ENCODE measurements around the gene ACTL10. TPM values are rescaled to one million over a fixed set of nuclear protein-coding genes. Genes with fewer than 3 reads are reported as not detected.

ACTL10 gene
- total RNA-seq, 1 donor from 2014 or later: 3.6 TPM

- no peaks in the 10 kb centered on the region for H3K27me3 ChIP-seq (ENCODE audit: control insufficient read depth, insufficient read depth, low read length)
- TF ChIP-seq CTCF (IDR thresholded peaks at IDR 0.05; ENCODE audit: insufficient read depth, low read length, poor library complexity, severe bottlenecking): no peak
- H3K4me3 ChIP-seq (ENCODE audit: low read depth, low read length): no peak overlapping the region
- H3K36me3 ChIP-seq (ENCODE audit: control insufficient read depth, insufficient read depth, low read length): no peaks in the 10 kb centered on the region
- no peak for DNase-seq (ENCODE audit: low read depth)
Observed at GRCh38 chr20:33709398-33709797, 42.7 kb downstream of the ACTL10 start.

- TF ChIP-seq CTCF (IDR thresholded peaks at IDR 0.05; ENCODE audit: insufficient read depth, low read length, poor library complexity, severe bottlenecking): no peak
- Histone ChIP-seq H3K4me3 (ENCODE audit: low read depth, low read length) (no peak overlapping the region), H3K27me3 (ENCODE audit: control insufficient read depth, insufficient read depth, low read length) (no peaks in the 10 kb centered on the region), H3K36me3 (ENCODE audit: control insufficient read depth, insufficient read depth, low read length) (no peaks in the 10 kb centered on the region)
- DNase-seq (ENCODE audit: low read depth): no peak
Observed at GRCh38 chr20:33709905-33710541, 43.3 kb downstream of the ACTL10 start.

GRCh38 chr20:33710681-33711445 lies 44.1 kb downstream of the ACTL10 start:
- Histone ChIP-seq H3K27me3 (ENCODE audit: control insufficient read depth, insufficient read depth, low read length) (no peaks in the 10 kb centered on the region), H3K4me3 (ENCODE audit: low read depth, low read length) (no peak overlapping the region), H3K36me3 (ENCODE audit: control insufficient read depth, insufficient read depth, low read length) (no peaks in the 10 kb centered on the region)
- TF ChIP-seq CTCF (IDR thresholded peaks at IDR 0.05; ENCODE audit: insufficient read depth, low read length, poor library complexity, severe bottlenecking): no peak
- no peak for DNase-seq (ENCODE audit: low read depth)

GRCh38 chr20:33711446-33711738 lies 44.6 kb downstream of the ACTL10 start:
- Histone ChIP-seq H3K27me3 (ENCODE audit: control insufficient read depth, insufficient read depth, low read length) (no peaks in the 10 kb centered on the region), H3K4me3 (ENCODE audit: low read depth, low read length) (no peak overlapping the region), H3K36me3 (ENCODE audit: control insufficient read depth, insufficient read depth, low read length) (no peaks in the 10 kb centered on the region)
- TF ChIP-seq CTCF (IDR thresholded peaks at IDR 0.05; ENCODE audit: insufficient read depth, low read length, poor library complexity, severe bottlenecking): no peak
- DNase-seq (ENCODE audit: low read depth): no peak

GRCh38 chr20:33713865-33714367 lies 47.2 kb downstream of the ACTL10 start:
- Histone ChIP-seq H3K27me3 (ENCODE audit: control insufficient read depth, insufficient read depth, low read length) (no peaks in the 10 kb centered on the region), H3K36me3 (ENCODE audit: control insufficient read depth, insufficient read depth, low read length) (no peaks in the 10 kb centered on the region), H3K4me3 (ENCODE audit: low read depth, low read length) (no peak overlapping the region)
- DNase-seq (ENCODE audit: low read depth): no peak
- no peak for TF ChIP-seq CTCF (IDR thresholded peaks at IDR 0.05; ENCODE audit: insufficient read depth, low read length, poor library complexity, severe bottlenecking)

All from kidney epithelial cell (primary cell).